GM21447 (cell line): Measurements from ENCODE around the gene ARID3A.

ENCODE experiments used
- ATAC-seq: cut with Tn5 transposase; IDR thresholded peaks from one replicate; pipeline ENCODE4 v1.9.1; 2021; ENCODE audit not compliant: unreplicated experiment

ARID3A gene

DNA sequence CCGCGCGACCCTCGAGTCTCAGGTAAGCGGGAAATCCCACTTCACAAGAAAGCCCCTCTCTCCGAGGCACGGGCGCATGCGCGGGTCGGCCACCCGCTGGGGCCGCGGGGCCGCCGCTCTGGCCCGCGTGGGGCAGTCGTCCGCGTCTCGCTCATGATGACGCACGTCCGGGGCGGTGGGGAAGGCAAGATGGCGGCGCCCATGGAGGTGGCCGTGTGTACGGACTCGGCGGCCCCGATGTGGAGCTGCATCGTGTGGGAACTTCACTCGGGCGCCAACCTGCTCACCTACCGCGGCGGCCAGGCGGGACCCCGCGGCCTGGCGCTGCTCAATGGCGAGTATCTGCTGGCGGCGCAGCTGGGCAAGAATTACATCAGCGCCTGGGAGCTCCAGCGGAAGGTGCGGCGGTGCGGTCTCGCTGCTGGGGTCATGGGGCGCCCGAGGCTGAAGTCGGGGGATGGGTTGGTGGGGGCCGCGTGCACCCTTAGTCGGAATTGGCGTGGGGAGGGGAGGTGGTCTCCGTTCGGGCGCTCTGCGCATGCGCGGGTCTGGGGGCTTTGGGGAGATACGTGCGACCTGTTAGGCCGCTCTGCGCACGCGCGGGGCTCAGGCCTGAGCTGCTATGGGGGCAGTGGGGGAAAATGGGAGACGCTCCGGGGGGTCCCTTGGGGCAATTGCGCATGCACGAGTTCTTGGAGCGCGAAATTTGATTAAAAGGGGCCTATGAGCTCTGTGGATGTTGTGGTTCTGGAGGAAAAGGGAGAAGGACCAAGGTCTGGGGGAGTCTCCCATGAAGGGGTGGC is 58.5 kb downstream of the ARID3A start, which contains the start of gene WDR18:
WDR18 (plus strand) TSS at position 181 of the 803 bp plus-strand sequence; CDS start at position 190, 9 bp downstream.
- no peak for ATAC-seq

GRCh38 chr19:986083-986482 is 60.2 kb downstream of the ARID3A start:
- ATAC-seq: no peak

DNA sequence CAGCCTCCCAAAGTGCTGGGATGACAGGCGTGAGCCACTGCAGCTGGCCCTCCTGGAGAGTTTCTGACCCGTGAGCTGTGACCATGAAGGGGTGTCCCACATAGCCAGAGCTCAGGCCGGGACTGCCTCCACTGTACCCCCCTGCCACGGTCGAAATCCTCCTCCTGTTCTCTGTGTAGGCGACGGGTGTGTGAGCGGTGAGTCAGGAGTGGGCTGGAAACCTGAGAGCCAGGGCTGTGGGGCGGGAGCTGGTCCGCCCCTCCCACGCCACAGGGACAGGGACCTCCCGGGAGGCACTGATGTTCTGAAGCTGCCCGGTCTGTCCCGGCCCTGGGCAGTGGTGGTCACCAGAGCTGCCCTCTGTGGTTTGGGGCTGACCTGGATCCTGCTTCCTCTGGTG is 62.2 kb downstream of the ARID3A start:
- no peak for ATAC-seq

- ATAC-seq: no peak
Measured at GRCh38 chr19:988510-988909, 62.7 kb downstream of the ARID3A start.

GRCh38 chr19:989381-990081 is 63.7 kb downstream of the ARID3A start:
- no peak for ATAC-seq

GRCh38 chr19:990119-990571 is 64.3 kb downstream of the ARID3A start:
- no peak for ATAC-seq

- ATAC-seq: no peak
Measured at GRCh38 chr19:990746-991145, 64.9 kb downstream of the ARID3A start.

DNA sequence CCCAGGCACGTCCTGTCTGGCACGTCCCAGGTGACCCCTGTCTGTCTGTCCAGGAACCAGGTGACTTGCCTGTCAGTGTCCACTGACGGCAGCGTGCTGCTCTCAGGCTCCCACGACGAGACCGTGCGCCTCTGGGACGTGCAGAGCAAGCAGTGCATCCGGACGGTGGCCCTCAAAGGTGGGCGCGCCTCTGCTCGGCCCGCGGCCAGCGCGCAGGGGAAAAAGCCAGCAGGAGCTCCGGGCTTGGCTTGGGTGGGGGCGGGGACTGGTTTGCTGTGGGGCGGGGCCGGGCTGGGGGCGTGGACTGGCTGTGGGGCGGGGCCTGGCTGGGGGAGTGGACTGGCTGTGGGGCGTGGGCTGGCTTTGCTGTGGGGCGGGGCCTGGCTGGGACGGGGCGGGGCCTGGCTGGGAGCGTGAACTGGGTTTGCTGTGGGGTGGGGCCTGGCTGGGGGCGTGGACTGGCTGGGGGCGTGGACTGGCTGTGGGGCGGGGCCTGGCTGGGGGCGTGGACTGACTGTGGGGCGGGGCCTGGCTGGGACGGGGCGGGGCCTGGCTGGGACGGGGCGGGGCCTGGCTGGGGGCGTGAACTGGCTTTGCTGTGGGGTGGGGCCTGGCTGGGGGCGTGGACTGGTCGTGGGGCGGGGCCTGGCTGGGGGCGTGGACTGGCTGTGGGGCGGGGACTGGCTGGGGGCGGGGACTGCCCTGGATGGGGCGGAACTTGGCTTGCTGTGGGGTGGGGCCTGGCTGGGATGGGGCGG is 65.5 kb downstream of the ARID3A start:
- no peak for ATAC-seq

DNA sequence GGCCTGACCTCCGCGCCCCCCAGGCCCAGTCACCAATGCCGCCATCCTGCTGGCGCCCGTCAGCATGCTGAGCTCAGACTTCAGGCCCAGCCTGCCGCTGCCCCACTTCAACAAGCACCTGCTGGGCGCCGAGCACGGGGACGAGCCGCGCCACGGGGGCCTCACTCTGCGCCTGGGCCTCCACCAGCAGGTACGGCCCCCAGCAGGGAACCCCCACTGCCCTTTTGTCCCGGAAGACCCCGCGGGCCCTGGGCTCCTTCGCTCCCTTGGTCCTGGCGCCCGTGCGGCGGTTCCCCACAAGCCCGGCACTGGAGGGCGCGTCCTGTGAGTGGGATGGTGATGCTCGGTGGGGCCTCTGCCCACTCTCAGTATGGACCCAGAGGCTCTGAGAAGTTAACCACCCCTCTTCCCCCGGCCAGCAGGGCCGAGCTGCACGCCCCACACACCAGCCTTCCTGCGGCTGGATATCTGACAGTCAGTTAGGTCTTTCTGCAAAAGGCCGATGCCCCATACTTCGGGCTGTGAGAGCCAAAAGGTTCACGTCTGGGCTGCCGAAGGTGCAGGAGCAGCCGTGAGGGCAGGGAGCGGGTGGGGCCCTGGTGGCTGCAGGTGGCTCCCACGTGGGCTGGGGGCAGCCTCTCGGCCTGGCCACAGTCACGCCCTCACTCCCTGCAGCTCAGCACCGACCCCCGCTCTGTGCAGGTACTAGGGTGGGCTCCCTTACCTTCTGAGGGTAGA is 66.3 kb downstream of the ARID3A start:
- no peak for ATAC-seq

DNA sequence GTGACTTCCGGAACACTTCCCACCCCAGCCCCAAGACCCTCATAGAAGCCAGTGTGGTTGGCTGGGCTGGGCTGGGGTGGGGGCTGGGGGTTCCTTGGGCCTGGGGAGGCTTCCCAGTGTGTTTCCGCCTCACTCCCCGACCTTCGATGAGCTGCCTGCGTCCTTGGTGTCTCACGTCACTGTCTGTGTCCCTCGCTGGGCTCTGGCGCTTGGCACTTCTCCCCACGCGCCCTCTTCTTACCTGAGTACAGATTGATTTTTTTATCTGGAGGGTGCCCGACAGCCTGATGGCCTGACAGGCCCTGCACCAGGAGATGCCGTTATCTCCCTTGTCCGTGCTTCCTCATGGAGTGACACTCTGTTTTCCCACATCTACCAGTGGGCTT is 66.8 kb downstream of the ARID3A start:
- no peak for ATAC-seq

DNA sequence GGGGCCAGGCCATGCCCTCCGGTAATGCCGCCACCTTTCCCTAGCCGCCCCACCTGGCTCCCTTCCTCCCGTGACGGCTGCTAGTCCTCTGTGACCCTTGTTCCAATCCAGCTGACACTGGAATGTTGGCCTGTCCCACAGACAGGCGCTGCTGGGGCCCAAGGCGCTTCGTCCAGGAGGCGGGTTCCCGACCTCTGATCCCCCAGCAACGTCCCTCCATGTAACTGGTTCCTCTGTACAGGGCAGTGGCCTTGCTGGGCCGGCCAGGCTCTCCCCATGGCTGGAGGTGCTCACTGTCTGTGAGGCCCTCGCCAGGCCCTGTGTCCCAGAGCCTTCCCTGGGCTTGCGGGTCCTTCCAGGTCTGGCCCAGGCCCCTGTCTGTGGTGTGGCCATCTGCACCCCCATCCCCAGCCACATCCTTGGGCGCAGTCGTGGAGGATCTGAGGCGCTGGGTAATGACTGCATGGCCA is 67.6 kb downstream of the ARID3A start:
- ATAC-seq: no peak

- no peak for ATAC-seq
Measured at GRCh38 chr19:993831-994393, 68.1 kb downstream of the ARID3A start.

DNA sequence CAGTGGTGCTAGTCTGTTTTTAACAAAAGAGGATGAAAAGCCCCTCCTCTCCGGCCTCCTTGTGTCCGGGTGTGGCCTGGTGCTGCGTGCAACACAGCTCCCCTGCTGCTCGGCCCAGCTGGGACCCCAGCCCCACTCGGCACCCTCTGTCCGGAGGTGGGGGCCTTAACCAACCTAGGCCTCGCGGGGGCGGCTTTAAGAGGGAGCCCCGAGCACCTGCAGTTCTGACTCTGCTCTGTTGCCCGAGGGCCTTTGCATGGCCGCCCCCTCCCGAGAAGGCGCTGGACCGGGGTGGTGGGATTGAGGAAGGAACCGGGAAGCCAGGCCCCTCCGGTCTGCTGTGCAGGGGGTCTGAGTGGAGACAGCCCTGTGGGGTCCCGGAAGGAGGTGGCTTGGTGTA is 68.7 kb downstream of the ARID3A start:
- ATAC-seq: no peak

- ATAC-seq: no peak
Measured at GRCh38 chr19:995051-995827, 69.4 kb downstream of the ARID3A start.

- ATAC-seq: no peak
Measured at GRCh38 chr19:996051-996838, 70.4 kb downstream of the ARID3A start.

DNA sequence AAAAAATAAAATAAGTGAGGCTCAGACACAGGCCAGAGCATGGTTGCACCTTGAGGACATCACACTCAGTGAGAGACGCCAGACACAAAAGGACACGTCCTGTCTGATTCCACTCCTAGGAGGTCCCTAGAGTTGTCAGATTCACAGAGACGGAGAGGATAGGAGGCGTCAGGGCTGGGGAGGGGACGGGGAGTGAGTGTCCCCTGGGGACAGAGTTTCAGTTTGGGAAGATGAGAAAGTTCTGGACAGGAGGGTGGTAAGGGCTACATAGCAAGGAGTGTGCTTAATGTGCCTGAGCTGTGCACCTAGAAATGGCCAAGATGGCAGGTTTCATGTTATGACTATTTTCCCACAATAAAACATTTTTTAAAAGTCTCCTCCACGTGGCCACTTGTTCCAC is 72.2 kb downstream of the ARID3A start:
- no peak for ATAC-seq

DNA sequence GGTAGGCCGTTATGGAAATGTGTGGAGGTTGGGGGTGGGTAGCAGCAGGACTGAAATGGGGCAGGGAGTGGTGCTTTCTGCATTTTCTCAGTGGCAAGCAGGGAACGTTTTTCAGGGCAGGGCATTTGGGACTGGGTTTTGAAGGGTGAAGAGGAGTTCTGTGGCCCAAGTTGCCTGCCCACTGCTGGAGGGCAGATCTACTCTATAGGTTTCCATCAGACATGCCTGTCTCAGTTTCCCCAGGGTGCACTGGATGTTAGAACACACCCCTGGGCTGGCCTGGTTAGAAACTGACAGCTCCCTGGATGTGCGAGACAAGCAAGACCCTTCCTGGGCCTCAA is 73.5 kb downstream of the ARID3A start:
- ATAC-seq: no peak

GRCh38 chr19:1000095-1000494 is 74.3 kb downstream of the ARID3A start, which contains the start of gene GRIN3B:
Gene GRIN3B (plus strand): TSS chr19:1000419. CDS start chr19:1000438, 19 bp downstream.
- ATAC-seq: no peak
